Measurements from ENCODE around the gene MB21D2.

- TF ChIP-seq CTCF (IDR thresholded peaks at IDR 0.05; ENCODE audit: insufficient read depth, low read depth, low read length) (no peak), EZH2 (IDR thresholded peaks at IDR 0.05; ENCODE audit: insufficient read depth, low read length) (no peak)
These were observed 91.2 kb downstream of the MB21D2 start for GRCh38 chr3:192826214-192827006.
